Bronchial epithelial cell (primary cell): ENCODE results near the gene TMPRSS6. TPM values are rescaled to one million over a fixed set of nuclear protein-coding genes. Genes with fewer than 3 reads are reported as not detected.

ENCODE experiments used
- DNase-seq: peaks from one replicate; pipeline ENCODE4 v3.0.0-alpha.2; 2010; ENCODE audit warnings: low read depth
- FAIRE-seq: peaks from 2 replicates; lab custom pipeline; 2011; peaks lifted over from hg19 to GRCh38; lab: Jason Lieb, UNC
- H3K27me3 ChIP-seq: 2 replicates; pipeline ENCODE4 v1.5.1; 2011; ENCODE audit warnings: low read length; ENCODE audit not compliant: control insufficient read depth, insufficient read depth
- H3K36me3 ChIP-seq: 2 replicates; pipeline ENCODE4 v1.5.1; 2011; ENCODE audit warnings: low read length; ENCODE audit not compliant: control insufficient read depth, insufficient read depth
- H3K4me3 ChIP-seq: 2 replicates; pipeline ENCODE4 v1.5.1; 2011; ENCODE audit warnings: mild to moderate bottlenecking, low read depth, low read length, control low read depth
- CTCF ChIP-seq: IDR thresholded peaks from 2 replicates; pipeline ENCODE4 v1.5.1; 2011; ENCODE audit warnings: mild to moderate bottlenecking, moderate library complexity, low read length, control low read depth, inconsistent platforms; ENCODE audit not compliant: insufficient read depth, severe bottlenecking
- total RNA-seq: library from RNA; depleted of rRNA; stranded (reverse); fragments of >200 nt; gene quantifications from 2 replicates; pipeline ENCODE4 v1.2.1, GENCODE V29; 2014

The TMPRSS6 gene
- total RNA-seq, 1 donor from 2014 or later, result not detected

- Histone ChIP-seq H3K27me3 (no peaks in the 10 kb centered on the region), H3K4me3 (no peak overlapping the region), H3K36me3 (no peaks in the 10 kb centered on the region)
- FAIRE-seq (no peak), DNase-seq (no peak)
- no peak for TF ChIP-seq CTCF
Observed at GRCh38 chr22:37048133-37048532, 61.4 kb downstream of the TMPRSS6 start.

- FAIRE-seq (no peak), DNase-seq (no peak)
- no peak for TF ChIP-seq CTCF
Observed at GRCh38 chr22:37047006-37047405, 62.5 kb downstream of the TMPRSS6 start.

DNA sequence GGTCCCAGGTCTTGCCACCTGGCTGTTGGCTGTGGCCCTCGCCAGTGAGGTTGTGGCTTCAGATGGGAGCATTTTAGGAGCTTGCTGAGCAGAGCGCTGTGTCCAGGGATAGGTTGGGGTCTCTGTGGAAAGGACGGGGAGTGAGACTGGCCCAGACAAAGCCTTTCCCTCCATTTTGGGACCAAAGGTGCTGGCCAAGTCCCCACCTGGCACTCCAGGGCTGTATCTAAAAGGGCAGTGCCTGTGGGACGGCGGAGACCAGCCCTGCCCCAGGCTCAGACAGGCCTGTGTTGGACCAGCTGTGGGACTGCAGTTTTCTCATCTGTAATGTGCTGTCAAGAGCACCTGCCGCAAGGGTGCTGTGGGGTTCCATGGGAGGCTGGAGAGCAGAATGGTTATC, 62.9 kb downstream of the TMPRSS6 start:
- Histone ChIP-seq H3K4me3 (no peak overlapping the region), H3K27me3 (no peaks in the 10 kb centered on the region), H3K36me3 (no peaks in the 10 kb centered on the region)
- DNase-seq, result no peak
- no peak for TF ChIP-seq CTCF
- FAIRE-seq, result no peak

More at GRCh38 chr22:37047006-37047405, 62.5 kb downstream of the TMPRSS6 start:
- H3K4me3 ChIP-seq, result no peak overlapping the region
- no peaks in the 10 kb centered on the region for H3K36me3 ChIP-seq
- no peaks in the 10 kb centered on the region for H3K27me3 ChIP-seq

GRCh38 chr22:37045958-37046357, 63.6 kb downstream of the TMPRSS6 start:
- peak; percentile 18 for DNase-seq
- no peaks in the 10 kb centered on the region for H3K27me3 ChIP-seq
- no peaks in the 10 kb centered on the region for H3K36me3 ChIP-seq
- TF ChIP-seq CTCF, result peak; percentile 53
- FAIRE-seq, result no peak
- H3K4me3 ChIP-seq, result no peak overlapping the region

GRCh38 chr22:37044634-37045625, 64.6 kb downstream of the TMPRSS6 start:
- peak; percentile 76 for DNase-seq
- no peak for TF ChIP-seq CTCF
- FAIRE-seq, result peak; percentile 84
- no peaks in the 10 kb centered on the region for H3K27me3 ChIP-seq
- H3K36me3 ChIP-seq, result no peaks in the 10 kb centered on the region
- H3K4me3 ChIP-seq, result no peak overlapping the region
